Fibroblast of the aortic adventitia (primary cell): ENCODE results near the gene MYH11. TPM values are rescaled to one million over a fixed set of nuclear protein-coding genes. Genes with fewer than 3 reads are reported as not detected.
"Not testable (repeated sequence)": the region's sequence is repeated elsewhere in the genome, so short reads cannot be mapped to it uniquely, and the experiment has no call there.

Experiments
- DNase-seq: peaks from one replicate; pipeline ENCODE4 v3.0.0-alpha.2; 2010; ENCODE audit warnings: low read depth
- H3K4me3 ChIP-seq: 2 replicates; pipeline ENCODE4 v1.5.1; 2011; ENCODE audit warnings: low read depth, mild to moderate bottlenecking, control low read depth, low read length, moderate library complexity
- CTCF ChIP-seq: IDR thresholded peaks from 2 replicates; pipeline ENCODE4 v1.5.1; 2011; ENCODE audit warnings: mild to moderate bottlenecking, low read length, control low read depth, inconsistent platforms; ENCODE audit not compliant: insufficient read depth
- total RNA-seq: library from RNA; depleted of rRNA; stranded (reverse); fragments of >200 nt; gene quantifications from 2 replicates; pipeline ENCODE4 v1.2.3, GENCODE V29; 2012; ENCODE audit warnings: low replicate concordance

MYH11 gene
- total RNA-seq, 1 donor: not detected

- no peak overlapping the region for H3K4me3 ChIP-seq
- DNase-seq: no peak
- TF ChIP-seq CTCF: no peak
Observed at GRCh38 chr16:15799851-15800495, 56.9 kb downstream of the MYH11 start.

- DNase-seq: no peak
- no peak for TF ChIP-seq CTCF
- H3K4me3 ChIP-seq: no peak overlapping the region
Observed at GRCh38 chr16:15798671-15799070, 58.2 kb downstream of the MYH11 start.

- no peak for TF ChIP-seq CTCF
Observed at GRCh38 chr16:15796885-15797284, 59.9 kb downstream of the MYH11 start.

DNA sequence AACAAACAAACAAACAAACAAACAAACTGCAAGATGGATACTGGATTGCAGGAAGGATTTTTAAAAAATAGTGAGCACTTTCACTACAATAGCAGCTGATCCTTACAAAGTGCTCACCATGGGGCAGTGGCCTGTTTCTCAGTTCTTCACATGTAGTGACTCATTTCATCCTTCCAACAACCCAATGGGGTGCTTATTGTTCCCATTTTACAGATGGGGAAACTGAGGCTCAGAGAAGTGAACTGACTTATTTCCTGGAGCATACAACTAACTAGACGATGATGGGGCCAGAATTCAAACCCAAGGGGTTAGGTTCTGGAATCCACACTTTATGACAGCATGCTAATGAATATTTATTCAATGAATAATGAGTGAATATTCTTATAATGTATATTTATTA is 61.2 kb downstream of the MYH11 start:
- no peak overlapping the region for H3K4me3 ChIP-seq
- no peak for DNase-seq
- no peak for TF ChIP-seq CTCF

More at GRCh38 chr16:15796885-15797284, 59.9 kb downstream of the MYH11 start:
- no peak overlapping the region for H3K4me3 ChIP-seq
- no peak for DNase-seq

- no peak overlapping the region for H3K4me3 ChIP-seq
- TF ChIP-seq CTCF: no peak
- no peak for DNase-seq
Observed at GRCh38 chr16:15792563-15792971, 64.3 kb downstream of the MYH11 start.

GRCh38 chr16:15790458-15790857 is 66.4 kb downstream of the MYH11 start:
- no peak for TF ChIP-seq CTCF
- no peak overlapping the region for H3K4me3 ChIP-seq
- DNase-seq: peak; percentile 24

DNA sequence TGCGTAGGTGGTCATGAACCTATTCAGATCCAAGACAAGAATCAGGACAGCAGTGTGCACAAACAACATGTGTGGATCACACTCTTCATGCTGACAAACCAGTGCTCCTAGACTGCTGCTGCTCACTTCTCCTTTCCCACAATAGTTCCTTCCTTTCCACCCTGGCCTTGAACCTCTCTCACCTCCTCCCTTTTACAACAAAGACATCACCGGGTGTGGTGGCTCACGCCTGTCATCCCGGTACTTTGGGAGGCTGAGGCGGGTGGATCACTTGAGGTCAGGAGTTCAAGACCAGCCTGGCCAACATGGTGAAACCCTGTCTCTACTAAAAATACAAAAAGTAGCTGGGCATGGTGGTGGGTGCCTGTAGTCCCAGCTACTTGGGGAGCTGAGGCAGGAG is 67.0 kb downstream of the MYH11 start:
- DNase-seq, H3K4me3 ChIP-seq: not testable (repeated sequence)
